HG02938 (cell line): ENCODE measurements around the gene AK6.
A peak's percentile ranks its signal among the peaks of the same experiment; 100 is the strongest.
"Not testable (repeated sequence)": the region's sequence is repeated elsewhere in the genome, so short reads cannot be mapped to it uniquely, and the experiment has no call there.

Experiments used
- ATAC-seq: cut with Tn5 transposase; IDR thresholded peaks from one replicate; pipeline ENCODE4 v1.9.1; 2021; ENCODE audit warnings: mild to moderate bottlenecking, moderate library complexity; ENCODE audit not compliant: unreplicated experiment

The AK6 gene

GRCh38 chr5:69369340-69370121 lies at the start of gene AK6, which contains the start of the genes RAD17 and TAF9:
AK6 (minus strand) TSS chr5:69369520; CDS start chr5:69369490, 30 bp downstream.
RAD17 (plus strand) TSS chr5:69369818; CDS start chr5:69372209, 2,391 bp downstream.
TAF9 (minus strand) TSS chr5:69369520; CDS start chr5:69365737, 3,783 bp downstream.
- peak; percentile 92 for ATAC-seq

DNA sequence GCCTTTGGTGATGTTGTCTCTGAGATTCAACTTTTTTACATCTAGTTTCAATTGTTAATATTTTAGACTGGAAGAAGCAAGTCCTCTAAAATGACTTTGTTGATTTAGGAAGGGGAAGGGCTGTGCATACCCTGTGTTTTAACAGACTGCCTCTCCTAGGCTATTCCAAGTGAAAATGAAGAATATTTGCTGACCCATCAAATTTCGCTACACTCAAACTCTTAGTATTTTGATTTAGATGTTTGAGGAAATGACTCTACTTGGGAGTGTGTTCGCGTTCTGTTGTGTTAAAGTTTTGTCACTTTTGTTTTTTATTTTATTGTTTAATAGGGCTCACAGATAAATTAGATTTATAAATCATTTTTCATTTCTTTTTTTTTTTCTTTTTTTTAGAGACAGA lies 49.2 kb upstream of the AK6 start:
- no peak for ATAC-seq

- ATAC-seq, result no peak
Observed at GRCh38 chr5:69416699-69417098, 47.4 kb upstream of the AK6 start.

DNA sequence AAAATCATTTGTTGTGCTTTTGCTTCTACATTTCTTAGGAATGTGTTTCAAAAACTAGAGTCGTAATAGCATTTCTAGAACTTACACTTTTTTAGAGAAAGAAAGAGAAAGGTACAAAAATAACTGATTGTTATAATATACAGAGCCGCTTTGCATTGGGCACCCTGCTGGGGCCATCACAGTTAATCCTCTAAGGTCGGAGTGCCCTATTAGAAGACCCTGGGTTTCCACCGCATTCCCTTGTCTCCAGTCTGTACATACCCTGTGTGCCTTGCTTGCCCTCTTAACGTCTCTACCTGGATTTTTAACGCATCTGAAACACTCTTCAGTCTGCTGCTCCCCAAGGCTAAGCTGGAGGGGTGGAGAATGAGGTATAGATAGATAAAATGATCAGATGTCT lies 46.9 kb upstream of the AK6 start:
- ATAC-seq, result no peak

GRCh38 chr5:69415584-69415958 lies 46.3 kb upstream of the AK6 start:
- no peak for ATAC-seq

DNA sequence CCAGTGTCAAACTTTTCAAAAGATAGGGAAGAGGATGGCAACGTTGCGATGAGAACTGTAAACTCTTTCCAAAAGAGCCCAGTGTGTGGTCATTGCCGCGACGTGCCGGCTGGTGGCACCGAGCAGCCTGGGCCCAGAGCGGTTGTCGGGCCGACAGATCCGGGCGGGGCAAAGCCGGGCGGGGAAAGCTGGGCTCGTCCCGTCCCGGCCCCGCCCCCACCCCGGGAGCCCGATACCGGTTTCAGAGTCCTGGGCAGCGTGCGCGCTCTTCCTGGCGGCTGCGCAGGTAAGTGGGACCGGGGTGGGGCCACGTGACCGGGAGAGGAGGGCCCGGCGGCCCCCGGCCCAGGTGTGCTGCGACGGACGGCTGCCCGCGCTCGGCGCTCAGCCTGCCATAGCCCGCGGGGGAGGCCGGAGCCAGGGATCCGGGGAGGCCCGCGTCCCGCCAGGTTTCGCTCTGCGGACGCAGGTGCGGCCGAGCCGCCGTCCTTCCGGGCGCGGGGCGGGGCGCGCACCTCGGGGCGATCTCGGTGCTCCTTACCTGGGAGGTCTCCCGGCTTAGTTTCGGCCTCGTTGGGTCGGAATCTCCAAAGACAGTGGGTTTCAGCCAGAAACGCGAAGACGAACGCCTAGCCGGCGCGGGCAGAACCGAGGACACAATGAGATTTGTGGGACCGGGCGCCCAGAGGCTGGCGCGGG lies 45.7 kb upstream of the AK6 start, which contains the start of gene MARVELD2:
Gene MARVELD2 (plus strand): TSS at position 232 of the 699 bp plus-strand sequence. CDS start 4,270 bp downstream, outside the sequence.
- ATAC-seq, result no peak

- no peak for ATAC-seq
Observed at GRCh38 chr5:69404659-69405330, 35.5 kb upstream of the AK6 start.

- ATAC-seq, result no peak
Observed at GRCh38 chr5:69378376-69378775, 9.1 kb upstream of the AK6 start.

DNA sequence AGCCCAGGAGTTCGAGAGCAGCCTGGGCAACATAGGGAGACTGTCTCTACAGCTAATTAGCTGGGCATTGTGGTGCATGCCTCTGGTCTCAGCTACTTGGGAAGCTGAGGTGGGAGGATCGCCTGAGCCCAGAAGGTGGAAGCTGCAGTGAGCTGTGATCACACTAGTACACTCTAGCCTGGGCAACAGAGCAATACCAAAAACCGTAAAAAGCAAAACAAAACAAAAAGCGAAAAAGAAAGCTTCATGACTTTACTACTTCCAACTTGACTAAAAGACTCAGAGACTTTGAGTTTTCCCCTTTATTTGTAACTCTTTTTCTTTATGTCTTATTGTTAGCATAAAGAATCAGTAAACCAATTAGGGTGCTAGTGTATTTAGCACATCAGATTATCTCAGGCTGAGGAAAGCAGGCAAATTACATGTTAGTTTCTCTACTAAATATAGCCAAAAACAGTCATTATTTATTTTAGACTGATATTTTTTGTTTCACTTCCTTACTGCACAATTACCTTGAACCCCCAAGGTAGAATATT lies 5.7 kb upstream of the AK6 start:
- ATAC-seq, result peak; percentile 75

DNA sequence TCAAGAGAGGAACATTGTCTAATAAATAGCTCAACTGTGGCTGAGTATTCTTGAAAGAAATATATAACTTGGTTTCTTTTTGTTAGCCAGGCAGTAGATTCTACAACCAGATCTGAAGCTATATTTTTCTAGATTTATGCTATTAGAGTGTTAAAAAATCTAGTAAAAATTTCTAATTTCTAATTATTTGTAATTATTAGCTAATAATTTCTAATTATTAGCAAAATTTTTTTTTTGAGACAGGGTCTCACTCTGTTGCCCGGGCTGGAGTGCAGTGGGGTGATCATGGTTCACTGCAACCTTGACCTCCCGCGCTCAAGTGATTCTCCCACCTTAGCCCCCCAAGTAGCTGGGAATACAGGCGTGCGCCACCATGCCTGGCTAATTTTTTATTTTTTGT lies 3.1 kb upstream of the AK6 start:
- ATAC-seq, result no peak

DNA sequence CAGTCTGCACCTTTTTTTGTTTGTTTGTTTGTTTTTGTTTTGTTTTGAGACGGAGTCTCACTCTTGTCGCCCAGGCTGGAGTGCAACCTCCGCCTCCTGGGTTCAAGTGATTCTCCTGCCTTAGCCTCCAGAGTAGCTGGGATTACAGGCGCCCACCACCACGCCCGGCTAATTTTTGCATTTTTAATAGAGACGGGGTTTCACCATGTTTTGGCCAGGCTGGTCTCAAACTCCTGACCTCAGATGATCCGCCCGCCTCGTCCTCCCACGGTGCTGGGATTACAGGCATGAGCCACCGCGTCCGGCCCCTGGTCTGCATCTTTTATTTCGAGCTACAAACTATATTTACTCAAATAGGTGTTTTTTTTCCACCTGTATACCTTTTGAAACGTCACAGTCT lies 1.0 kb upstream of the AK6 start:
- ATAC-seq, result not testable (repeated sequence)

DNA sequence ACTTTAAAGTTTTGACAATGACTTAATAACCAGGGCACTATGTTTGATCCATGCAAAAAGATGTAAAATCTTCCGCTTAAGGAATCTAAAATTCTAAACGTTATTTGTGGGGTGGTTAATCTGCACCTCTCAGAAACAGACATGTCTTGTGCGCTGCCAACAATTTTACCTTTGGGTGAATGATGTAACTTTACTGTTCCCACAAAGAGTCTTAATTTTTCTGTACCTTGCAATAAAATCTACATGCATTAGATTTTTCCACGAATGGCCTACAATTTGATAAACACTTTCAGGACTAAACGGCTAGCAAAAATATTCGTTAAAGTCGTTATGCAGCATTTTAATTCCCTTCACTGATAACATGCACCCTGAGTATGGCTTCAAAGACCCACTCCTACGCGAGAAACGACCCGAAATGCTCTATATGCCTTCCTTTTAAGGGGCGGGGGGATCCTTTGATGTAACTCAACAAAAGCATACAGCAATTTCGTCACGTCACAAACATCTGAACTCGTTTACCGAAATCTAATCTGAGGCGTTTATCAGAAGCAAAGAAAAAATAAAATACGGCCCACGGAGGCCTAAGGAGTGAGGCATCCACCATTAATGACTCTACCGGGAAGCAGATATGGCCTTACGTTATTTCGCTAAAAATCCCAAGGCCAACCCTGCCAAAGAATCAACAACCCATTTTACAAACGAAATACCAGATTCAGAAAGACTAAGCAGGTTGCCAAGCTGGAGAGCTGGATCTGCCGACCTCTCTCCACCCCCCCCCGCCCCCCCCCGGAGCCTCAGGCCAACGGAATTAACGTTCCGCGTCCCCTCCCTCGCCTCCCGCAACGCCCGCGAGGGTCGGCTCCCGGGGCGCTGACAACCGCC lies 621 bp downstream of the AK6 start:
- peak; percentile 1 for ATAC-seq

DNA sequence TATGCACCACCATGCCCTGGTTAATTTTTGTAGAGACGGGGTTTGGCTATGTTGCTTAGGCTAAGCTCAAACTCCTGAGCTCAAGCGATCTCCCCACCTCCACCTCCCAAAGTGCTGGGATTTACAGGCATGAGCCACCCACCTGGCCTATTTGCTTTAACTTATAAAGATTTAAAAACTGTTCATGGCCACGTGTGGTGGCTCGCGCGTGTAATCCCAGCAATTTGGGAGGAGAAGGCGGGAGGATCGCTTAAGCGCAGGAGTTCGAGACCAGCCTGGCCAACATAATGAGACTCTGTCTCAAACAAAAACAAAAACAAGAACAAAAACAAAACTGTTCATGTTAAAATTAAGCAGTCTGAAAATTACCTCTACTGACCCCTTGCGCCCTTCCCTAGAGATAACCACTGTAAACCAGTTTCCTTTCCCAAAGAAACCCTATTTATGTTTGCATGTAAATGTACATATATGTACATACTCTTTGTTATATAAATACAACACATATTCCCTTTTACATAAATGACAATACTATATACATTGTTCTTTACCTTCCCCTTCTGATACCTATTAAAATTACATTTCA lies 1.5 kb downstream of the AK6 start:
- ATAC-seq, result no peak

DNA sequence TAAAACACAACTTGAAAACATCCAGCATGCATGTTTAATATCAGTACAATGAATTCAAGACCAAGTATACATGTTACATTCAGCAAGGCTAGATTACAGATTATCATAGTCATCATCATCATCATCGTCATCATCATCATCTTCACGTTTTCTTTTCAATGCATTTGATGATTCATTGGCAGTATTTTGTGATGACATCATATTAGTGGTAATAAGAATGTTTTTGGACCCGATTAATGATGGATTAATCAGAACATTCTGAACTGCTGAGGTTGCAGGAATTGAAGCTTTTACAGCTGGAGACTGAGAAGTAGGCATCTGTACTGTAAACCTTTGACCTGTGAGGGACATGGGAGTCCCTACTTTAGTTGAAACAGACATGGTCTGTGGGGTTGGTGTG lies 4.5 kb downstream of the AK6 start:
- ATAC-seq, result no peak

- no peak for ATAC-seq
Observed at GRCh38 chr5:69364414-69364813, 4.9 kb downstream of the AK6 start.

DNA sequence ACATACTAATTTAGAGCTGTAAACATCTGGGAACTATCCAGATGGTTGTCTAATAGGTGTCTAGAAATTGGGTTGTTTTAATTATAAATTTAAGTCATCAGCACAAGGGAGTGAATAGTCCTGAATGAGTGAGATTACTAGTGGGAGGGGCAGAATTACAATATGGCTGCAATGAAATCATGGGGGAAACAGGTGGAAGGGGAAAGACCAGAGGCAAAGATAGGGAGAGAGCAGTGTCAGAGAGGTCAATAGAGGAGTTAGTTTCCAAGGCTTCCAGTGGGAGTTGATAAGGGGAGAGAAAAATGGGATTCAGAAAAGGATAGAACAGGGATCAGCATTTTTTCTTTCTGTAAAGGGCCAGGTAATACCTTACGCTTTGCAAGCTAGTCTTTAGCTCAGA lies 8.9 kb downstream of the AK6 start:
- ATAC-seq, result no peak

DNA sequence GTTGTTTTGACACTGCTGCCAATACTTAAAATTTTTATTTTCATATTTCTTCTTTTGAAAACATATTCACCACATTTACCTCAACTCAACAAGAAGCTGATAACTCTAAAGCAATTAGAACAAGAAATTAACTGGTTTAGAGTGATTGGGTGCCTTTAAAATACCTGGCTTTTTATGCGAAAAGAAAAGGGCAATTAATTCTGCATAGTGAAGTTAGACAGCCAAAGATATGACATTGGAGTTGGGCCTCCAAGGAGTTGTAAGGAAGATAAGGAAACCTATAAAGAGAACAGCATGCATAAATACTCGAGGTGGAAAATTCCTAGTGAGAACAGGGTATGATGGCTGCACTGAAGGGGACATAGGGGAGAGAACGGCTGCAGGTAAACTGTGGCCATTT lies 9.6 kb downstream of the AK6 start:
- ATAC-seq, result no peak

GRCh38 chr5:69350664-69351063 lies 18.7 kb downstream of the AK6 start:
- no peak for ATAC-seq

- ATAC-seq, result no peak
Observed at GRCh38 chr5:69343083-69343482, 26.2 kb downstream of the AK6 start.
